HepG2 (cell line): Measurements from ENCODE around the gene EYA4. TPM values are rescaled to one million over a fixed set of nuclear protein-coding genes. Genes with fewer than 3 reads are reported as not detected.

ENCODE experiments used
- ATAC-seq: fragments of 200-7000 bp; cut with Tn5 transposase; 3 replicates; pipeline ENCODE4 v1.9.1; 2020; ENCODE audit warnings: mild to moderate bottlenecking, moderate library complexity
- BruUV-seq: library from RNA; stranded (reverse); fragments of 400-500 nt; replicated peaks from 2 replicates; lab custom pipeline; 2021; lab: Mats Ljungman, UMichigan
- CTCF ChIA-PET: fragments of 300-600 bp; formaldehyde crosslinking; extraction: SDS; loops from one replicate; lab custom pipeline; 2021; ENCODE audit warnings: low total read pairs, inconsistent platforms, low intra/inter-chr PET ratio; lab: Yijun Ruan, JAX
- POLR2A ChIA-PET: fragments of 350-600 bp; sonication (Branson Sonifier 250); formaldehyde crosslinking; loops from one replicate; lab custom pipeline; 2020; ENCODE audit warnings: antibody characterized with exemption, inconsistent platforms; lab: Yijun Ruan, JAX
- DNase-seq: peaks from one replicate; pipeline ENCODE4 v3.0.0-alpha.2; 2015; ENCODE audit warnings: low spot score
- FAIRE-seq: peaks from 3 replicates; lab custom pipeline; 2011; peaks lifted over from hg19 to GRCh38; lab: Jason Lieb, UNC
- H2AFZ ChIP-seq: one replicate; pipeline ENCODE4 v1.6.1; 2011; ENCODE audit warnings: low read length, inconsistent platforms
- H3K27ac ChIP-seq: fragments of 300-600 bp; 3 replicates; pipeline ENCODE4 v1.8.0; 2011; ENCODE audit warnings: mixed run types, mild to moderate bottlenecking, mixed read lengths, low read length, inconsistent platforms; ENCODE audit not compliant: insufficient read depth; ENCODE audit errors: extremely low read length
- H3K27me3 ChIP-seq, 2 experiments: fragments of 200-600 bp in 1 of 2; 2 replicates in 1 of 2; 3 replicates in 1 of 2; pipeline versions ENCODE4 v1.6.0 to v1.8.0; 2011; ENCODE audit warnings: low read length in 2 of 2, mild to moderate bottlenecking in 2 of 2, moderate library complexity in 2 of 2, inconsistent platforms in 1 of 2; ENCODE audit not compliant: insufficient read depth in 2 of 2, control insufficient read depth in 1 of 2
- H3K36me3 ChIP-seq, 2 experiments: fragments of 200-600 bp in 1 of 2; replicated peaks in 1 of 2; 2 replicates in 1 of 2; 3 replicates in 1 of 2; pipeline versions ENCODE4 v1.5.1 to v1.8.0; 2011; ENCODE audit warnings: low read length in 2 of 2, inconsistent platforms in 1 of 2; ENCODE audit not compliant: insufficient read depth in 2 of 2, control insufficient read depth in 1 of 2
- H3K4me1 ChIP-seq: 2 replicates; pipeline ENCODE4 v1.5.1; 2012; ENCODE audit warnings: low read length, inconsistent platforms; ENCODE audit not compliant: insufficient read depth
- H3K4me2 ChIP-seq: 2 replicates; pipeline ENCODE4 v1.6.0; 2011; ENCODE audit warnings: low read depth, low read length, inconsistent platforms
- H3K4me3 ChIP-seq, 3 experiments: fragments of 200-600 bp in 1 of 3; sonication (generic), shearing (Covaris generic) in 1 of 3; replicated peaks in 1 of 3; 2 replicates each; pipeline ENCODE4 v1.5.1; 2011 to 2016; ENCODE audit warnings: low read length in 3 of 3, inconsistent platforms in 2 of 3, low read depth in 2 of 3, mild to moderate bottlenecking in 2 of 3, control low read depth in 1 of 3, mixed read lengths in 1 of 3; ENCODE audit not compliant: insufficient read depth in 1 of 3
- H3K79me2 ChIP-seq: one replicate; pipeline ENCODE4 v1.6.1; 2011; ENCODE audit warnings: low read length, inconsistent platforms; ENCODE audit not compliant: insufficient read depth
- H3K9ac ChIP-seq: 2 replicates; pipeline ENCODE4 v1.6.0; 2011; ENCODE audit warnings: mild to moderate bottlenecking, low read depth, low read length, inconsistent platforms; ENCODE audit not compliant: insufficient read depth
- H3K9me3 ChIP-seq: 2 replicates; pipeline ENCODE4 v1.5.1; 2012; ENCODE audit warnings: mild to moderate bottlenecking, low read length
- H4K20me1 ChIP-seq: 2 replicates; pipeline ENCODE4 v1.6.0; 2011; ENCODE audit warnings: inconsistent platforms, mild to moderate bottlenecking, low read length, moderate library complexity; ENCODE audit not compliant: insufficient read depth
- AFF4 ChIP-seq: sonication (generic); formaldehyde crosslinking; IDR thresholded peaks from 2 replicates; pipeline ENCODE4 v1.4.0; 2020; ENCODE audit warnings: missing genetic modification reagents
- MATR3 ChIP-seq: sonication (generic); formaldehyde crosslinking; IDR thresholded peaks from 2 replicates; pipeline ENCODE4 v1.4.0; 2020; ENCODE audit warnings: missing genetic modification reagents
- WGBS: methylation state at CpG from one replicate; pipeline ENCODE4 v1.1.6; 2017; ENCODE audit warnings: low lambda C conversion rate; 5-methylcytosine and 5-hydroxymethylcytosine counted together
- in situ Hi-C: cut with HindIII; loops from 2 replicates; pipeline ENCODE4 v1.10.0; 2017; ENCODE audit warnings: low pct_unique_long_range_greater_than_20kb; ENCODE audit not compliant: extremely low pct_ligation_motif_present
- intact Hi-C: fragments of 100-400 bp; cut with micrococcal nuclease; formaldehyde crosslinking; loops from one replicate; pipeline ENCODE4 v1.10.0; 2022; ENCODE audit not compliant: unreplicated experiment
- polyA plus RNA-seq, 8 experiments: library from polyadenylated mRNA; depleted of rRNA in 3 of 8; stranded (reverse) in 7 of 8; unstranded in 1 of 8; fragments of >200 nt; fragmentation: Illumina TruSeq in 4 of 8; extraction: Trizol in 4 of 8; gene quantifications; 2 replicates each; pipeline versions ENCODE4 v1.2.1 to v1.2.3, GENCODE V29; 2011 to 2016; ENCODE audit warnings: low read depth in 4 of 8, missing spikeins in 1 of 8, mixed read lengths in 1 of 8; ENCODE audit not compliant: insufficient read depth in 1 of 8
- total RNA-seq, 5 experiments: library from RNA; depleted of rRNA; stranded (reverse); fragments of >200 nt; fragmentation: Illumina TruSeq; extraction: Trizol; gene quantifications; 2 replicates each; pipeline ENCODE4 v1.2.3, GENCODE V29; 2016; ENCODE audit warnings: low read depth in 1 of 5

Gene EYA4
- total and polyA plus RNA-seq, 2 of the 13 experiments (the other 11 are each of a cell fraction or from before 2014, with no cell fraction given): not detected

GRCh38 chr6:133546098-133546497 is 304.9 kb downstream of the EYA4 start:
- no peak for FAIRE-seq

More at GRCh38 chr6:133546098-133546497, 304.9 kb downstream of the EYA4 start:
- POLR2A ChIA-PET: no interaction called here
- Histone ChIP-seq H3K4me3 (no peak overlapping the region), H3K27me3 (no peaks in the 10 kb centered on the region; a peak in 1 of 5 replicates), H3K27ac (no peak overlapping the region), H3K4me2 (no peak overlapping the region), H4K20me1 (no peaks in the 10 kb centered on the region), H3K4me1 (no peaks in the 10 kb centered on the region), H3K9ac (no peak overlapping the region), H3K9me3 (no peaks in the 10 kb centered on the region), H3K36me3 (no peaks in the 10 kb centered on the region), H2AFZ (no peak overlapping the region), H3K79me2 (no peaks in the 10 kb centered on the region)
- WGBS: under 1% methylated on average over 4 of the region's 4 CpGs
- in situ Hi-C loops (no loop called here), intact Hi-C loops (no loop called here)
- ATAC-seq (no peak), DNase-seq (no peak)
- TF ChIP-seq MATR3 (CRISPR knock-in tag): no peak
- TF ChIP-seq AFF4 (CRISPR knock-in tag): no peak
- CTCF ChIA-PET: no interaction called here
- no TSS peak for BruUV-seq
